SK-N-SH (cell line): ENCODE data around the gene MEGF8. TPM values are rescaled to one million over a fixed set of nuclear protein-coding genes. Genes with fewer than 3 reads are reported as not detected.

ENCODE experiments used
- ELF1 ChIP-seq: IDR thresholded peaks from 2 replicates; pipeline ENCODE4 v1.4.0; 2012
- EZH2phosphoT487 ChIP-seq: fragments of 200-600 bp; sonication (generic); IDR thresholded peaks from 2 replicates; pipeline ENCODE4 v1.6.1; 2017; ENCODE audit warnings: low read depth, mixed run types, mild to moderate bottlenecking, antibody characterized with exemption, moderate library complexity, borderline replicate concordance
- FOXJ3 ChIP-seq: sonication (generic); formaldehyde crosslinking; IDR thresholded peaks from 2 replicates; pipeline ENCODE4 v1.5.1; 2020; ENCODE audit warnings: mild to moderate bottlenecking, missing genetic modification reagents
- FOXM1 ChIP-seq: IDR thresholded peaks from 2 replicates; pipeline ENCODE4 v1.4.0; 2012; ENCODE audit warnings: low read depth, mild to moderate bottlenecking
- JUND ChIP-seq: IDR thresholded peaks from 2 replicates; pipeline ENCODE4 v1.4.0; 2012
- MXI1 ChIP-seq: IDR thresholded peaks from 2 replicates; pipeline ENCODE4 v1.6.1; 2012; ENCODE audit warnings: mild to moderate bottlenecking, low read depth, low read length, improper control_type of control experiment
- NRF1 ChIP-seq: IDR thresholded peaks from 2 replicates; pipeline ENCODE4 v1.6.1; 2012; ENCODE audit warnings: low read depth, mild to moderate bottlenecking, low read length
- POLR2AphosphoS5 ChIP-seq: IDR thresholded peaks from 2 replicates; pipeline ENCODE4 v1.6.1; 2012; ENCODE audit warnings: low read depth, low read length
- RCOR1 ChIP-seq: fragments of 150-350 bp; IDR thresholded peaks from 2 replicates; pipeline ENCODE4 v1.6.1; 2017; ENCODE audit warnings: antibody characterized with exemption, low read length
- SIN3A ChIP-seq: IDR thresholded peaks from 2 replicates; pipeline ENCODE4 v1.6.1; 2012; ENCODE audit warnings: low read depth, mild to moderate bottlenecking, low read length, moderate library complexity, borderline replicate concordance
- SMC3 ChIP-seq: IDR thresholded peaks from 2 replicates; pipeline ENCODE4 v1.6.1; 2012; ENCODE audit warnings: low read depth, low read length, improper control_type of control experiment
- polyA plus RNA-seq, 3 experiments: library from polyadenylated mRNA; depleted of rRNA; stranded (reverse); fragments of >200 nt; gene quantifications; 2 replicates each; pipeline ENCODE4 v1.2.3, GENCODE V29; 2012
- TF ChIP-seq, protein P1 (sequence below): IDR thresholded peaks from 2 replicates; pipeline ENCODE4 v1.6.1; 2012; ENCODE audit warnings: mild to moderate bottlenecking, low read depth, low read length, moderate library complexity
- TF ChIP-seq, protein P2 (sequence below): IDR thresholded peaks from 2 replicates; pipeline ENCODE4 v1.4.0; 2012; ENCODE audit warnings: low read depth
- TF ChIP-seq, protein P3 (sequence below): IDR thresholded peaks from 2 replicates; pipeline ENCODE4; 2012
- TF ChIP-seq, protein P4 (sequence below): IDR thresholded peaks from 2 replicates; pipeline ENCODE4 v1.4.0; 2012; ENCODE audit warnings: low read depth, borderline replicate concordance

Gene MEGF8
- polyA plus RNA-seq, 1 of the 3 experiments (the other 2 are of a cell fraction), result 19.1 TPM

DNA sequence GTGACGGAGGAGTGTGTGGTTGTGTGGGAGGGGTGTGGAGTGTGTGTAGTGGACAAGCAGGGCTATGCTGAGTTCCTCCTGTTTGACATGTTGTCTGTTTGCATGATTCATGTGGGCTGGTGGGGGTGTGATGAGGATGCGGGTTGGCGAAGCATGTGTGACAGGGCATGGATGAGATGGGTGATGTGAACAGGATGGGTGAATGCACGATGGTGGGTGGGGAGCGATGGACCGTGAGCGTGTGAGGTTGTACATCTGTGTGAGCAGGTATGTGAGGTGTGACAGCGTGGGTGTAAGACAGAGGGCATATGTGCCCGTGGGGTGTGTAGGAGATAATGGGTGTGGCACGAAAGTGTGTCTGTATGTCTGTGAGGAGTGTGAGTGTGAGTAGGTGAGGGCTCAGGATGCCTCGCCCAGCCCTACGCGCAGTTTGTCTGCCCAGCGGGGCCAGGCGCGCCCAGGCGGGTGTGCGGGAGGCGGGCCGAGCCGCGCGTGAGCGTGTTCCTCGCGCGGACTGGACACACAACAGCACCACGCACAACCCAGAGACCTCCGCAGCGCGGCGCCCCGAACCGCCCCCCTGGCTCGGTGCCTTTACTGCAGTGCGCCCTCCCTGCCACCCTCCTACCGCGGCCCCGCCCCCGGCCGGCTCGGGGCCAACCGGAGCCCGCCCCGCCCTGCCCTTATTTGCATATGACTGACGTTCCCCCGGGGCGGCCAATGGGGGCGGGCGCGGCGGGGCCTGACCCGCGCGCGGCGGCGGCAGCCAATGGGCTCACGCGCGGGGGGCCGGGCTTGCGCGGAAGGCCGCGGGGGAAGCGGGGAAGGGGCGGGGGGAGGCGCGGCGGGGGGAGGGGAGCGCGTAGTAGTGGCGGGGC, 42.0 kb upstream of the MEGF8 start (continued):
- TF ChIP-seq FOXM1 (no peak), JUND (no peak), MXI1 (peak; percentile 34; the same call in 1 of the 2 replicates), POLR2AphosphoS5 (peak; percentile 38; the same call in 1 of the 2 replicates), ELF1 (no peak), FOXJ3 (no peak), SMC3 (no peak), SIN3A (no peak), EZH2phosphoT487 (no peak), RCOR1 (no peak), NRF1 (peak; percentile 25; the same call in 1 of the 2 replicates)
- TF ChIP-seq, protein P1, sequence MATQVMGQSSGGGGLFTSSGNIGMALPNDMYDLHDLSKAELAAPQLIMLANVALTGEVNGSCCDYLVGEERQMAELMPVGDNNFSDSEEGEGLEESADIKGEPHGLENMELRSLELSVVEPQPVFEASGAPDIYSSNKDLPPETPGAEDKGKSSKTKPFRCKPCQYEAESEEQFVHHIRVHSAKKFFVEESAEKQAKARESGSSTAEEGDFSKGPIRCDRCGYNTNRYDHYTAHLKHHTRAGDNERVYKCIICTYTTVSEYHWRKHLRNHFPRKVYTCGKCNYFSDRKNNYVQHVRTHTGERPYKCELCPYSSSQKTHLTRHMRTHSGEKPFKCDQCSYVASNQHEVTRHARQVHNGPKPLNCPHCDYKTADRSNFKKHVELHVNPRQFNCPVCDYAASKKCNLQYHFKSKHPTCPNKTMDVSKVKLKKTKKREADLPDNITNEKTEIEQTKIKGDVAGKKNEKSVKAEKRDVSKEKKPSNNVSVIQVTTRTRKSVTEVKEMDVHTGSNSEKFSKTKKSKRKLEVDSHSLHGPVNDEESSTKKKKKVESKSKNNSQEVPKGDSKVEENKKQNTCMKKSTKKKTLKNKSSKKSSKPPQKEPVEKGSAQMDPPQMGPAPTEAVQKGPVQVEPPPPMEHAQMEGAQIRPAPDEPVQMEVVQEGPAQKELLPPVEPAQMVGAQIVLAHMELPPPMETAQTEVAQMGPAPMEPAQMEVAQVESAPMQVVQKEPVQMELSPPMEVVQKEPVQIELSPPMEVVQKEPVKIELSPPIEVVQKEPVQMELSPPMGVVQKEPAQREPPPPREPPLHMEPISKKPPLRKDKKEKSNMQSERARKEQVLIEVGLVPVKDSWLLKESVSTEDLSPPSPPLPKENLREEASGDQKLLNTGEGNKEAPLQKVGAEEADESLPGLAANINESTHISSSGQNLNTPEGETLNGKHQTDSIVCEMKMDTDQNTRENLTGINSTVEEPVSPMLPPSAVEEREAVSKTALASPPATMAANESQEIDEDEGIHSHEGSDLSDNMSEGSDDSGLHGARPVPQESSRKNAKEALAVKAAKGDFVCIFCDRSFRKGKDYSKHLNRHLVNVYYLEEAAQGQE, result no peak
- TF ChIP-seq, protein P2, sequence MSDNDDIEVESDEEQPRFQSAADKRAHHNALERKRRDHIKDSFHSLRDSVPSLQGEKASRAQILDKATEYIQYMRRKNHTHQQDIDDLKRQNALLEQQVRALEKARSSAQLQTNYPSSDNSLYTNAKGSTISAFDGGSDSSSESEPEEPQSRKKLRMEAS, result no peak
- TF ChIP-seq, protein P3, sequence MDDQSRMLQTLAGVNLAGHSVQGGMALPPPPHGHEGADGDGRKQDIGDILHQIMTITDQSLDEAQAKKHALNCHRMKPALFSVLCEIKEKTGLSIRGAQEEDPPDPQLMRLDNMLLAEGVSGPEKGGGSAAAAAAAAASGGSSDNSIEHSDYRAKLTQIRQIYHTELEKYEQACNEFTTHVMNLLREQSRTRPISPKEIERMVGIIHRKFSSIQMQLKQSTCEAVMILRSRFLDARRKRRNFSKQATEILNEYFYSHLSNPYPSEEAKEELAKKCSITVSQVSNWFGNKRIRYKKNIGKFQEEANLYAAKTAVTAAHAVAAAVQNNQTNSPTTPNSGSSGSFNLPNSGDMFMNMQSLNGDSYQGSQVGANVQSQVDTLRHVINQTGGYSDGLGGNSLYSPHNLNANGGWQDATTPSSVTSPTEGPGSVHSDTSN, result peak; percentile 74
- TF ChIP-seq, protein P4, sequence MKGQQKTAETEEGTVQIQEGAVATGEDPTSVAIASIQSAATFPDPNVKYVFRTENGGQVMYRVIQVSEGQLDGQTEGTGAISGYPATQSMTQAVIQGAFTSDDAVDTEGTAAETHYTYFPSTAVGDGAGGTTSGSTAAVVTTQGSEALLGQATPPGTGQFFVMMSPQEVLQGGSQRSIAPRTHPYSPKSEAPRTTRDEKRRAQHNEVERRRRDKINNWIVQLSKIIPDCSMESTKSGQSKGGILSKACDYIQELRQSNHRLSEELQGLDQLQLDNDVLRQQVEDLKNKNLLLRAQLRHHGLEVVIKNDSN, result no peak
